K562 (cell line): ENCODE results near the gene ESPN. TPM values are rescaled to one million over a fixed set of nuclear protein-coding genes. Genes with fewer than 3 reads are reported as not detected.

Experiments
- ATF3 ChIP-seq, 2 experiments: fragments of 450-650 bp in 1 of 2; sonication (generic) in 1 of 2; formaldehyde crosslinking in 1 of 2; IDR thresholded peaks in 1 of 2; conservative IDR thresholded peaks in 1 of 2; 2 replicates each; pipeline versions ENCODE4 v1.6.1 to v1.8.1; 2016 to 2023; ENCODE audit warnings: mild to moderate bottlenecking in 2 of 2, moderate library complexity in 2 of 2, inconsistent platforms in 1 of 2, missing genetic modification reagents in 1 of 2
- BACH1 ChIP-seq: fragments of 200-800 bp; sonication (Bioruptor generic); IDR thresholded peaks from 2 replicates; pipeline ENCODE4 v1.6.1; 2016; ENCODE audit warnings: missing genetic modification characterization, missing compliant biosample characterization
- CBFA2T2 ChIP-seq: fragments of 450-650 bp; conservative IDR thresholded peaks from 2 replicates; pipeline ENCODE4 v1.6.1; 2017; ENCODE audit warnings: mild to moderate bottlenecking
- ELF4 ChIP-seq: fragments of 450-650 bp; formaldehyde crosslinking; IDR thresholded peaks from 2 replicates; pipeline ENCODE4 v1.4.0; 2022; ENCODE audit warnings: missing genetic modification characterization
- HDAC8 ChIP-seq: fragments of 450-650 bp; IDR thresholded peaks from 2 replicates; pipeline ENCODE4 v1.6.1; 2016; ENCODE audit warnings: mild to moderate bottlenecking, missing genetic modification characterization, moderate library complexity, missing compliant biosample characterization
- HLTF ChIP-seq: fragments of 450-650 bp; IDR thresholded peaks from 2 replicates; pipeline ENCODE4 v1.6.1; 2016
- HOMEZ ChIP-seq: fragments of 250-450 bp; sonication (Bioruptor Pico); IDR thresholded peaks from 2 replicates; pipeline ENCODE4 v1.4.0; 2020; ENCODE audit warnings: mild to moderate bottlenecking, moderate library complexity
- MEF2D ChIP-seq: conservative IDR thresholded peaks from 2 replicates; pipeline ENCODE4 v1.6.1; 2016; ENCODE audit warnings: low read depth, missing genetic modification characterization, missing compliant biosample characterization
- ZNF282 ChIP-seq: sonication (generic); formaldehyde crosslinking; IDR thresholded peaks from 2 replicates; pipeline ENCODE4 v1.8.1; 2023; ENCODE audit warnings: missing genetic modification reagents
- polyA plus RNA-seq, 8 experiments: library from polyadenylated mRNA; depleted of rRNA in 4 of 8; stranded (reverse) in 5 of 8; unstranded in 3 of 8; fragments of >200 nt; fragmentation: Nextera tagmentation in 2 of 8; fragmentation: Illumina TruSeq in 1 of 8; extraction: Ambion mirVana in 2 of 8; extraction: Trizol in 1 of 8; gene quantifications; 2 replicates each; pipeline versions ENCODE4 v1.2.1 to v1.2.3, GENCODE V29; 2011 to 2014; ENCODE audit warnings: inconsistent platforms in 1 of 8, missing spikeins in 1 of 8
- total RNA-seq, 7 experiments: library from RNA; depleted of rRNA in 6 of 7; stranded (reverse); fragments of >200 nt in 6 of 7; fragmentation: Illumina TruSeq in 2 of 7; extraction: Trizol in 2 of 7; gene quantifications; 2 replicates each; pipeline versions ENCODE4 v1.2.1 to v1.2.3, GENCODE V29; 2011 to 2021; ENCODE audit warnings: low replicate concordance in 1 of 7

Gene ESPN
- total and polyA plus RNA-seq, 9 of the 15 experiments (the other 6 are each of a cell fraction or from before 2014, with no cell fraction given), result 0.07 to 1.2 (median 0.45) TPM; not detected in 3

- TF ChIP-seq HOMEZ (CRISPR knock-in tag) (no peak), HDAC8 (tag) (no peak), CBFA2T2 (no peak), ELF4 (CRISPR knock-in tag) (no peak), ATF3 (IDR thresholded peaks at IDR 0.05) (no peak), ATF3 (CRISPR knock-in tag; conservative IDR thresholded peaks at IDR 0.05) (no peak), MEF2D (no peak), BACH1 (no peak), ZNF282 (CRISPR knock-in tag) (0 out of 2 replicates have a peak, but pooled peaks have one; percentile 30), HLTF (no peak)
These were observed 5.7 kb upstream of the ESPN start (continued) for GRCh38 chr1:6418668-6419396.
